C4-2B (cell line): ENCODE data around the gene CA5A.

Experiments
- CTCF ChIP-seq: fragments of 450-650 bp; conservative IDR thresholded peaks from 2 replicates; pipeline ENCODE4 v1.5.1; 2017; ENCODE audit warnings: mild to moderate bottlenecking
- ZFX ChIP-seq: fragments of 450-650 bp; IDR thresholded peaks from 2 replicates; pipeline ENCODE4 v1.6.1; 2017

- TF ChIP-seq CTCF (no peak), ZFX (no peak)
Observed at GRCh38 chr16:87939562-87940423, 3.5 kb upstream of the CA5A start.
